GM12892 (cell line): Measurements from ENCODE around the gene CAAP1.

Source experiments
- POLR2A ChIP-seq: IDR thresholded peaks from 2 replicates; pipeline ENCODE4 v1.6.1; 2011; ENCODE audit warnings: low read depth, low read length, control low read depth
- POLR2AphosphoS5 ChIP-seq: IDR thresholded peaks from 2 replicates; pipeline ENCODE4 v1.6.1; 2011; ENCODE audit warnings: low read depth, low read length, control low read depth

DNA sequence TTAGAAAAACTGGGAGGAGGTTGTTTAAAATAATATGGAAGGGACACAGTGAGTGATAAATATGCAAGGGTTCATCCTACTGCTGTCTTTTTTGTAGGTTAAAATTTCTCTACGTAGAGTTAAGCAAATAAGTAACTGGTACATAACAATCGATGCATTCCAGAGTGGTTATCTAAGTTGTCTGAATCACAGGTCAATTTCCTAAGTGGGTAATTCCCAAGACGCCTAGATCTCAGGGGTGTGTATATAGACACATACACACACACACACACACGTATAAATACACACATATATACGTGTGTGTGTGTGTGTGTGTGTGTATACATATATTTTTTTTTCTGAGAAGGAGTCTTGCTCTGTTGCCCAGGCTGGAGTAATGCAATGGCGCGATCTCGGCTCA lies 22.3 kb downstream of the CAAP1 start:
- TF ChIP-seq POLR2A: no peak
- TF ChIP-seq POLR2AphosphoS5: no peak
